HG03460 (cell line): ENCODE measurements around the gene KIF4B.

Experiments used
- ATAC-seq: cut with Tn5 transposase; IDR thresholded peaks from one replicate; pipeline ENCODE4 v1.9.1; 2021; ENCODE audit not compliant: unreplicated experiment

The KIF4B gene

DNA sequence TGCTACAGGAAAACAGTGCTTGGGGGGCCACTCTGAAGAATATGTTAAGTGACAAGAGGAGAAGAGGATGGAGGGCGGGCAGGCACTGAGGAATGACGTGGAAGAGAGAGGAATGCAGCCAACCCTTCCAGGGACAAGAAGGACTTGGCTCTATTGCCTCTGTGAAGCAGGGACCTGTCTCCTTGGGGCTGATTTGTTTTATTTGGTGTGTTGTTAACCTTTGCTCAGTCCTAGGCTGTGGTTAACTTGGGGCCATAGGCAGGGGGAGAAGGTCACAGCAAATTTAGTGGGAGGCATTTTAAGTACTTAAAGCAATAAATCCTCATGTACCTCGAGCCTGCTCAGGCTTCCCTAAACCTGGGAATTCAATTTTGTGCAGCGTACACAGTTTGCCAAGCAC lies 39.9 kb downstream of the KIF4B start:
- ATAC-seq, result no peak

GRCh38 chr5:155056644-155057269 lies 43.2 kb downstream of the KIF4B start:
- ATAC-seq, result no peak

DNA sequence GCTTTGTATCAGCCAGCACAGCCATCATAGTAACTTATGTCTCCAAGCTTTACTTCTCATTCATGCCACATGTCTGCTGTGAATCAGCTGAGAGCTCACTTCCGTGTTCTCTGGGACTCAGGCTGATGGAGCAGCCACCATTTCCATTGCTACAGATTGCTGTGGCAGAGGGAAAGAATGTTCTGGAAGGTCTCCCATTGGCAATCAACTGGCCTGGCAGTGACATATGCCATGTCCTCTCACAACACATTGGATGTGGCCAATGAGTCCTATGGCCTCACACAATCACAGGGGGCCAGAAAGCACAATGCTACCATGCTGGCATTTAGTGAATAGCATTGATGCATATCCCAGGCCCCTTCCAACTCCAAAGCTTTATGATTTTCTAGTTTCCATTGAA lies 44.1 kb downstream of the KIF4B start:
- no peak for ATAC-seq

DNA sequence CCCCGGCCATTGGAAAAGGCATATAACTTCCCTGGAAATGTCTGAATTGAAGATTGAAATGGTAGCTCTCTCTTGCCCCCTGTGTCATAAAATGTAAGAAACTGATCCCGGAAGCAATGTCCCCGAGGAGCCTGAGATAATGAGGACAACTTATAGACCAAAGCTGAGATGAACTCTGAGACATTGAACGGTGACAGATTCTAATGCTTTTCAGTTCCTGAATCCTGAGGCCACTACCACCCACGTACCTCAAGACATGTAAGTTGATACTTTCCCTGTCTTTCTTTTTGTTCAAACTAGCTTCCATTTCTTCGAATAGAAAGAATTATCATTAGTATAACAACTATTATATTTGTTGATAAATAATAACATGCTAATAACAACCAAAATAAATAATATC lies 51.0 kb downstream of the KIF4B start:
- no peak for ATAC-seq

DNA sequence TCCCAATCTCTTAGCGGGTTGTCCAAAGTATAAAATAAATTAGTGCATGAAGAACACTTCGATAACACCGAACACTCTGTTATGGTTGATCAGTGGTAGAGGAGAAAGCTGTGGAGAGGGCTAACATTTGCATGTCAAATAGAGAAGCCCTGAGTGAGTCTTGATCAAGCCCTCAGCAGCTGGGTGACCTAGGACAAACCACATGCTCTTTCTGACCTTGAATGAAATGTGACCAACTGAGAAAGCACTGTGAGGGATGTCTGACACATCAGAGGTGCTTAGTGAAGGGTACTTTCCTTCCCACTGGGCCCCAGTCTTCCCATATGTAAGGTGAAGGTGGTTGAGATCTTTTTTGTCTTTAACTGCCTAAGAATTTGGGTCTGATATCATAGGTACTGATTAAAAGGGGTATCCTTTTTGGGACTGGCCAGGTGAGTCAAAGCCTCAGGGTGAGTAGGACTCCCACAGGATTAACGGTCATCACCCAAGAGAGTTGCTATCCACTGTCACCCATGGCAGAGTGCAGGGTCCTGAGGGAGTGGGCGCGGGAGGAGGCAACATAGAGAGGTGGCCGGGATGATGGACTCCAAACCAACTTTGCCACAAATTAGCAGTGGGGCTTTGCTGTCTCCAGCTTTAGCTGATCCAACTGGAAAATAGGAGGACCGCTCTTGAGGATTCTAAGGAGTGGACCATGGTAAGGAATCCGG lies 53.5 kb downstream of the KIF4B start:
- ATAC-seq, result no peak
